ENCODE measurements around the gene CFAP99.

The CFAP99 gene

DNA sequence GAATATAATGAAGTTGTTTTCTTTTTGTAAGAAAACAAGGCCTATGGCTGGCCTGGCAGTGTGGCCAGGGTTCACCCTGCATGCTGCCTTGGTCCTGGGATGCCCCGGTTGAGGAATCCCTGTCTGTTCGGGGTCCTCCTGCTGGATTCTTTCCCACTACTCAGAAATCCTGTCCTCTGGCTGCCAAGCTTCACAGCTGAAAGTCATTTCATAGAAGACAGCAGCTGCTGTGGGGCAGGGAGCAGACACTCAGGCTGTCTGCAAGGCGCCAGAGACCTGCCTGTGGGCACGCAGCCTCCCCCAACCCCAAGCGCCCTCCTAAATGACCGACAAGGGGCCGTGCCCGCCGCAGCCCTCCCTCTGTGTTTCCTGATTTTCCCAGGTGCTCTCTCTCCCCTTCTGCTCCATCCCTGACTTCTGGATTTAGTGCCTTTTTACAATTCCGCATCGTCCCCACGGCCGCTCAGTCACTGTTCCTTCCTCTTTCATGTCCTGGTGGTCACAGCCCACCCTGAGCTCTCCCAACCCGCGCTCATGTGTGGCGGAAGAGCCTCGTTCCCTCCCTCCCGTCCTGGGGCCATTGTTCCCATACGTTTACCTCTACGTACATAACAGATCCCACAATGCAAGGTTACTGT, 27.9 kb upstream of the CFAP99 start:
- DNase-seq (ENCODE audit: low read depth in 3 of 3): no peak

DNA sequence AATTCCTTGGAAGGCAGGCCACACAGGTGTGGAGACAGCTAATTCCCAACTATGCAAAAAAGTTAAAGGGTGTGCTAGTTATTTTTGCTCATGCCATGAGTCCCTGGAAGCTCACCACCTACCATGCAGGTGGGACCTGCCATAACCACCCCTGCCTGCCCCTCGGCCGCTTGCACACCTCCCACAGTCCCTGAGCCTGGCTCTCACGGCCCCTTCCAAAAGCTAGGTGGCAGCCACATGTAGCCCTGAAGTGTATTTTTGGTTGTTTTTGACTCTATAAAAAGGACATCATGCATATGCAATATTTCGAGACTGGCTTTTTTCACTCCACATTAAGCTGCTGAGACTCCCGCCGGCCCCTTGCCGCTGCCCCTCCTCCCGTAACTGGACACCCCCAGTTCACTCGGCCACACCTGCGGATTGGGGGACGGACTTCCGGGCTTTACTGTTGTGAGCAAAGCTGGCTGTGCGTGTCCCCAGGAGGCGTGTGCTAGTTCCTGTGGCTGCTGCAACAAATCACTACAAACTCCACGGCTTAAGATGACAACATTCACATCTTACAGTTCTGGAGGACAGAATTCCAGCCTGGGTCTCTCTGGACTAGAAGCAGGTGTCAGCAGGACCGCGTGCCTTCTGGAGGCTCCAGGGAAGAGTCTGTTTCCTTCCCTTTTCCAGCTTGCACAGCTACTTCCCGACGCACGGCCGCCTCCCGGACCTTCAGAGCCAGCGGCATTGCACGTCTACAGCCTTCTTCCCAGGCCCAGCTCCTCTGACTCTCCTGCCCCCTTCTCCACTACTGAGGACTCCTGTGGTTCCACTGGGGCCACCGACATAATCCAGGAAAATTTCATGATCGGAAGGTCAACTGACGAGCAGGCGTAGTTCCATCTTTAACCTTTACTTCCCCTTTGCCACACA, 25.1 kb upstream of the CFAP99 start:
- DNase-seq (ENCODE audit: low read depth in 3 of 3): no peak

DNA sequence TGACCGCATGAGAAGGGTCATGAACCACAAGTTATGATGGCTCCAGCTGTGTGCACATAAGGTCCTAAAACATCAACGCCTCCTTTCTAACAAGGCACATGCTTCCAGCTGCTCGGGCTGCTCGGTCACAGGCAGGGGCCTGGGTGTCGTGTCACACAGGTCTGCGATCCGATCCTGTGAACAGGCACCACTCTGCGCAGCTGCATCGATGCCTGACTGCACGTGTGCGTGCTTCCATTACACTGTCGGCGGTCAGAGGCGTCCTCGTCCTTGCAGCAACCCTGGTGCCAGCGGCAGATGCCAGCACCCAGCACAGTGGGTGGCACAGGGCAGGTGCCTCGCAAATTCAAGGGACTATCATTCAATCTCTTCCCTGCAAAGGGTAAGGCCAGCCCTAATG, 24.2 kb upstream of the CFAP99 start:
- DNase-seq (ENCODE audit: low read depth in 3 of 3): no peak

DNA sequence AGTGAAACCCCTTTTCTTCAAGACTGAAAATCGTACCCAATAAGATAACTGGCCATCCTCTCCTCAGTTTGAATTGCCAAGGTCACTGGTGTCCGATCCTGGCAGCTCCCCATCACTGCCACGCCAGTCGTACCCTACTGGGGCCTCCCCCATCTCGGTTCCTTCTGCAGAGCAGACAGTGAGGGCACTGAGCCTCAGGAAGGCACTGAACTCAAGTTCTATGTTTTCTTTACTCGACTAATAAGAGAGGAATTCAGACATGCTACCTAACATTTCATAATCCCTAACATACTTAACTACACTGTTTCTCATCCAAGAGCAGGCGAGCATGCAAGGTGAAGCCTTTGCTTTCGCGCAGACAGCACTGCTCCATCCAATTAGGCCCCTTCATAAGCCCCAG, 23.7 kb upstream of the CFAP99 start:
- DNase-seq (ENCODE audit: low read depth in 3 of 3): no peak

DNA sequence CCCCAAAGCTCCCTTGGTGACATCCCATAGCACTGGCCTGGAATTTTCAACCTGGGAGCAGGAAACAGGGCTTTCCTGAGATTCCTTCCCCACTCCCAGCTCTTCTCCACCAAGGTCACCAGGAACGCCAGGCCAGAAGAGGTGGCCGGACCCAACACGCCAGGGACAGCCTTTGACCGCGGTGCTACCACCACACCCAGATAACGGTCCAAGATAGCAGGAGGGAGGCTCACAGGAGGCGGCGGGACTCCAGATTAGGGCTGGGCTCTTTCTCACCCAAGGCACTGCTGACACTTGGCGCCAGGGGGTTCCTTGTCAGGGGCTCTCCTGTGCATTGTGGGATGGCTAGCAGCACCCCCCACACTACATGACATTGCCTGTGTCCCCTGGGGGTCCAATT, 23.2 kb upstream of the CFAP99 start:
- no peak for DNase-seq (ENCODE audit: low read depth in 3 of 3)

DNA sequence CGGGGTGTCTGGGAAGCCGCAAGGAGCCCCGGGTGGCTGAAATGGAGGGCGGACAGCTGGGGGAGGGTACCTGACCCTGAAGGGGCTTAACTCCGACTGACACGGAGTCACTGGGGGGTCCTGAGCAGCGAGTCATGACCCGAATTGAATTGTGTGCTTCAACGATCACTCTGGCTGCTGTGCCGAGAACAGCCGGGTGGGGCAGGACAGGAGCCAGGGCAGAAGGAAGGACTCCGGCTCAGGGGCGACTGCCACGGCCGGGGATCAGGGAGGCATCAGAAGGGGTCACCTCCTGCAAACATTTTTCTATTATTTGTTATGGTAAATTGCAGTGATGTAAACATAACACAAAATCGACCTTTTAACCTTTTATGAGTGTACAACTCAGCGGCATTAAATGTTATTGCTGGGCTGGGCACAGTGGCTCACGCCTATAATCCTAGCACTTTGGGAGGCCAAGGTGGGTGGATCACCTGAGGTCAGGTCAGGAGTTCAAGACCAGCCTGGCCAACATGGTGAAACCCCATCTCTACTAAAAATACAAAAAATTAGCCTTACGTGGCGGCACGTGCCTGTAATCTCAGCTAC, 21.9 kb upstream of the CFAP99 start:
- DNase-seq (ENCODE audit: low read depth in 3 of 3): no peak

DNA sequence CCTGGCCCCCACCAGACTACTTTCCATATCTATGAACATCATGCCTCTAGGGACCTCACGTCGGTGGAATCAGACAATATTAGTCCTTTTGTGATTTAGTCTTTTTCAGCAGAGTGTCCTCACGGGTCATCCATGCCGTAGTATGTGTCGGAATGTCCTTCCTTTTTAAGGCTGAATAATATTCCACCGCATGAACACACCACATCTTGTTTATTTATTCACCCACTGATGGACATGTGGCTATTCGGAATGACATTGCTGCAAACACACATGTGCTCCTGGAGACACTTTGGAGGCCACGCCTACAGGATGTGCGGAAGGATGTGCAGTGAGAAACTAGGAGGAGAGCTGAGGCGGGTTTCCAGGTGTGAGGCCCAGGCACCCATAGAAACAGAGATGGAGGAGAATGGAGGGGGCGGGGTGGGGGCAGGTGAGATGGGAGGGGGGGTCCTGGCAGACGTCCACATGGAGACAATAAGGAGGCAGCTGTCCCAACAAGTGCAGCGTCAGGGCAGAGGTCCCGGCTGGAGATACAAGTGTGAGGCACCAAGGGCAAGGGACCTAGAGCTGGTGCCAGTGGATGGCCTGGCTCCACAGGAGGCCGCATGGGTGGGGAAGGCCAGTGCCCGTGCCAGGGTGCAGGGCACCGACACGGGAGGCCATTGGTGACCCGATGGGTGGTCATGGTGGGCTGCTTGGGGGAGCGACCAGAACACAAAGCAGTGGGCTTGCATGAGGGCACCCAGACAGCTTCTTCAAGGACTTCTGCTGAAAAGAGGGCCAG, 21.0 kb upstream of the CFAP99 start:
- no peak for DNase-seq (ENCODE audit: low read depth in 3 of 3)

DNA sequence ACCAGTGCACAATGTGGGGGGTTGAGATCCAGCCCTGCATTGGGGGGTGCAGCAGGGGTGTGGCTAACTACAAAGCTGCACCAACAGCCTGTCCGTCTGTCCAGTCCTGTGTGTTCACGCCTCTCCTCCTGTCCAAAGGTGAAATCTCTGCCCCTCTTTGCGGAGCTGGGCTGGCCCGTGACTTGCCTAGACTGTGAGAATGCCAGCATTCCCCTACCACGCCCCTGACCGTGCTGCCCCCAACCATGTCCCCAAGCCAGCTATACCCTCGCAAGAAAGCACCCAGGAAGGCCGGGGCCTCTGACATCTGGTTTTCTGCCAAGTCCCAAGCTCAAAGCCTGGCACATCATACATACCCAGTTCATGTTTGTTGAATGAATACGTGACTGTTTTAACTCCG, 19.5 kb upstream of the CFAP99 start:
- no peak for DNase-seq (ENCODE audit: low read depth in 3 of 3)

DNA sequence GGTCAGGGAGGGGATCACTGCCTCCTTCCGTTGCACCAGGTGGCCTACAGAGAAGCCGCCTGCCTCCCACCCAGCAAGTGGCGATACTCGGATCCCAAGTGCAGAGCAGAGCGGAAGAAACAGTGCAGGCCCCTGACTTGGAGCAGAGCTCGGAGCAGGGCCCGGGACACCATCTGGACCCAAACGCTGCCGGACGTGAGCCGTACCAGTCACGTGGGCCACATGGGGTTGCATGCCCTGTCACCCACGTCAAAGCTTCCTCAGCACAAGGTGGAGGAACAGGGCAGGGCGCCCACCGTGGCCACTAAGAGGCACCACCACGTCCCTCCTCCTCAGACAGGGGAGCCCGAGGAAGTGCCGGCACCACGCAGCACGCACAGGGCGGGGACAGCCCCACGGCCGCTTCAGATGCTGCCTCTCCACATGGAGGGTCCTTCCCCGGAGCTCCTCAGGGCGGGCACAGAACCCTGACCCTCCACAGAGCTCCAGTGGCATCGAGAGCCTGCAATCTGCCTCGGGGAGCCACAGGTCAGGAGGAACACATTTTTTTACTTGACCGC, 19.0 kb upstream of the CFAP99 start:
- no peak for DNase-seq (ENCODE audit: low read depth in 3 of 3)

DNA sequence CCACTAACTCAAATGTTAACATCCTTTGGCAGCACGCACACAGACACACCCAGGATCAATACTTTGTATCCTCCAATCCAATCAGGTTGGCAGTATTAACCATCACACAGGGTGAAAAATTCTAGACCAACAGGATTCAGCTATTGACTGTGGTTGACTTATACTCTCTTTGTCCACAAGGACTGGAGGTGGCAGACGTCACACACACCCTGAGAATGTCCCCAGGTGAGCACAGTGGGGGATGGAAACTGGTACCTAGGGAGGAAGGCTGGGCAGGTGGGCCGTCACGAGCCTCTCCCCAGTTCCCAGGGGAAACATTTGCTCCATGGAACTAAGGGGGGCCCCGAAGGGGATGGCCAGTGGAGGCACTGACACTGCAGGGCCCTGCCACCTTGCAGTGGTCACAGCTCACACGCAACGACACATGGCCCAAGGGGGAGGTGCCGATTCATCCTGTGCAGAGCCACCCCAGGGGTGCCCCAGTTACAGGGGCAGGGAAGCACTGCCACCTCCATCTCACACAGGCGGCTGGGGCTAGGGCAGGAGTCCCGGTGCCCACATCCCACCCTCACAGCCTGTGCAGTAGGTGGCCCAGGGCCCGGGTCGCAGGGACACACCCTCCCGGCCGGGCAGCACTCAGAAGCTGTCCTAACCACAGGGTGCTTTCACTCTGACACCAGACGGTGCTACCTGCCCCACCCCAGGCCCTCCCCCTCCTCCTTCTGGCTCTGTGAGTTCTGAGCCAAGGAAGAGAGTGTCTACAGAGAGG, 17.7 kb upstream of the CFAP99 start:
- DNase-seq (ENCODE audit: low read depth in 3 of 3): no peak

DNA sequence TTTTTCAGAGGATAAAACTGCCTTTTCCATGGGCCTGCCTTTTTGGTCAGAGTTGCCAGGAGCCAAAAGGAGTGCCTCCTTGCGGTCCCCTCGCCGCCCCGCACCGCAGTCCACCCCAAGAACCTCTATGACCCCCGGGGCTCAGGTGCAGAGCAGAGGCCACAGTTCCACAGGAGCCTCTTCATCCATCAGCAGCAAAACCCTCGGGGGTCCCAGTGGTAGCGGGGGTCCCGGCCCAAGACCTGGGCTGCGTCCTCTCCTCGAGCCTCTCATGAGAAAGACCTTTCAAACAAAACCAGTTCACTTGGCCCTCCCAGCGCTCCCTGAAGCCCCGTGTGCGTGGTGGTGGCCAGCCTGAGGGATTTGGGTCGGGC, 17.2 kb upstream of the CFAP99 start:
- no peak for DNase-seq (ENCODE audit: low read depth in 3 of 3)

DNA sequence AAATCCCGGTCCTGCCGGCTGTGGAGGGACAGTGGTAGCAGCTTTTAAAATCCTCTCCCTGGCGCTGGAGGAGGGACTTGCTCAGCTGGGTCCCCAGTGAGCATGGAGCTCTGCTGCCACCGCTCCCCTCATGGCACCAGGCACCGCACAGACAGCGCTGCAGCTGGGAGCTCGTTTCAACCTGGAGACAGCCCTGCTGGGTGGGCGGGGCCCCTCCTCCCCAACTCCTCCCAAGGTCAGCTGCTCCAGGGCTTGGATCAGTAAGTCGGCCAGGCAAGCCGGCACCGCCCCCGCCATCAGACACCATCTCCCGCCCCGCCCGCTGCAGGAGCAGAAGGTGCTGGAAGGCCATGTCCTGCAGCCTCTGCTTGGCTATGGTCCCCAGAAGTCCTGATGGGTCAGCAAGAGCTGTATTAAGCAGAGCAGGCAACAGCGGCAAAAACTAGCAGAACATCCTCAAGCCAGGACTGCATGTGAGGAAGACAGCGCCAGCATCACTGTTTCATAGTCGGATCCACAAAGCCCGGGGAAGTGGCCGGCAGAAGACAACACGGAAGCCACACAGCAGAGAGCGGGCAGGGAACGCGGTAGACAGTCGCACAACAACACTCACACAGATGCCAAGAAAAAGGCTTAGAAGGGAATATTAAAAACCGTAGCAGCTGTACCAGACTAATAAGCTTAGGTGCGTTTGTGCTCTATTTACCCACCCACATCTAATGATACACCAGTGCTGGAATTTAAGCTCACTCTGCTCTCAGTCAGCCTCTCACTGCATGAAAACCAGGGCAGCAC, 16.5 kb upstream of the CFAP99 start:
- DNase-seq (ENCODE audit: low read depth in 3 of 3): no peak

DNA sequence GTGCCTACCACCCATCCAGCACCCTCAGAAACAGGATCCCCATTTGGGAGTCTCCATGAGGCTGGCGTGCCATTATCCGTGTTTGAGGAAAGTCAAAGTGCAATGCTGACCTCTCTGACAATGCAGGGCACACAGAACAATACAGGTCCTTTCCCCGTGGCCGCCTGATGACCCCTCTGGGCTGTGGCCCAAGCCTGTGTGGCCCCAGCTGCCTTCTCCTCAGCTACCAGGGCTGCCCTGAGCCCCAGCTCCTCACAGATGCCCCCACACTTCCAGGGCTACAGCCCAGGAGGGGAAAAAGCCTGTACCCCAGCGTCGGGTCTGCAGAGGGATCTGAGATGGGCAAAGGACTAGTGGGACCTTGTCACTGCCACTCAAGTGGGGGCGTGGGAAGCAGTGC, 15.8 kb upstream of the CFAP99 start:
- no peak for DNase-seq (ENCODE audit: low read depth in 3 of 3)

DNA sequence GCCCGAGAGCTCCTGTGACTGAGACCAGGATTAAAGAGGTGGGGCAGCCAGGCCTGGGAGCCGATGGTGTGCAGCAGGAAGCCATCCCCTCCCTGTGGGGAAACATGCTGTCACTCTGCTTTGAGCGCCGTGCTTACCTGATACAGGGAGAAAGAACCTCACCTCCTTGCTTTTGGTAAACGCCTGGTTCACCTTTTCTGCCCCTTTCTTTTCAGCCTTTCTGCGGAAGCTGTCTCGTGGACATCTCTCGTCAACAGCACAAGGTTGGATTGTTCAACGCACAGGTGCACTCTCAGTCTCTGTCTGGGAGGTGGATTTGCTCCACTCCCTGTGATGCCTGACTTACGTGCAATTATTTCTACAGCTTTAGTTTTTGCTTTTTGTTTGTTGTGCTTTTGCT, 12.3 kb upstream of the CFAP99 start:
- no peak for DNase-seq (ENCODE audit: low read depth in 3 of 3)

DNA sequence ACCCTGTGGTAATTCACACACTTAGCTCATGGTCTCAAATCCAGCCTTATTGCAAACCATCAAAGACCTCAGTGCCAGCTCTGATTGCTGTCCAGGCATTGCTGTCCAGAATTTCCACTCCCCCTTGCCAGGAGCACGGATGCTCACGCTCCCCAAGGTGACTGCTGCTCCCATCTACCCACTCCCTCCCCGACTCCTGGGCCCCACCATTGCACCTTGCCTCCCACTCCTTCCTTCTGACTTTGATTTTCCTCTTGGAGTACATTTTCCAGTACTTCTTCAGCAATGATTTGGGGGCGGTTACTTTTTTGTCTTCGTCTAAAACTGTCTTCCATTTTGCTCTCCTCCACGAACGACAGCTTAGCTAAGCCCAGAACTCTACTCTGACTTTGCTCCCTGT, 11.8 kb upstream of the CFAP99 start:
- no peak for DNase-seq (ENCODE audit: low read depth in 3 of 3)

DNA sequence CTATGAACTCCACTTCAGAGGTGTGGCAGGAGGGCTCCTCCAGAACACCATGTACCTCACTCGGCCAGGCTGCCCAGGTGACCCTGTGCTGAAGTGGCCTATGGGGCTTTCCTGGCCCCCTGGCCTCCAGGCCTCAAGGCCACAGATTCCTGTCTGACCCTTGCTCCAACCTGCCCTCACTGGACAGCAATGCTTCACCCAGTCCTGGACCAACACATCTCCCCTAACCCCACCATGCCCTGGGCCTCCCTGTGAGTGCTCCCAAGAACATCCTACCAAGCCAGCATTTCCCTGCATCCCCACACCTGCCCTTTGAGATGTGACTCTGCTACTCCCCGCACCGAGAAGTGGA, 10.8 kb upstream of the CFAP99 start:
- no peak for DNase-seq (ENCODE audit: low read depth in 3 of 3)

DNA sequence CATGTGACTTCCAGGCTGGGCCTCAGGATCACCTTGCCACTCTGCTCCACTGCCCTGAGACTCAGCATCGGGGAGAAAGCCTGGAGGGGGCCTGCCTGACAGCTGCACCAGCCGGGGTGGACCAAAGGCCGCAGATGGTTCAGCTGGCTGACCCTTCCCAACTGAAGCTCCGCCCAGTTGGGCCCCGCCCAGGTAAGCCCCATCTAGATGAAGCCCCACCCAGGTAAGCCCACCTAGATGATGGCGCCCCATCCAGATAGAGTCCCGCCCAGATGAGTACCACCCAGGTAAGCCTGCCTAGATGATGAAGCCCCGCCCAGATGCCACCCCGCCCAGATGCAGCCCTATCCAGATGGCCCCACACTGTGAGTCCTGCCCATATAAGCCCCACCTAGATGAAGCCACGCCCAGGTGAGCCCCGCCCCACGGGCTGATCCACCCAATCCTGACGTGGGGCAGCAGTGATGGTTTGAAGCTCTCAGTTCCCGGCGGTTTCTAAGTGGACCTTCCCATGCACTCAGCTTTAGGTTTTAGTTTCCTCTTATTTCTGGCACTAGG, 10.3 kb upstream of the CFAP99 start:
- peak in 1 of 3 experiments; percentile 22 for DNase-seq (ENCODE audit: low read depth in 3 of 3)

DNA sequence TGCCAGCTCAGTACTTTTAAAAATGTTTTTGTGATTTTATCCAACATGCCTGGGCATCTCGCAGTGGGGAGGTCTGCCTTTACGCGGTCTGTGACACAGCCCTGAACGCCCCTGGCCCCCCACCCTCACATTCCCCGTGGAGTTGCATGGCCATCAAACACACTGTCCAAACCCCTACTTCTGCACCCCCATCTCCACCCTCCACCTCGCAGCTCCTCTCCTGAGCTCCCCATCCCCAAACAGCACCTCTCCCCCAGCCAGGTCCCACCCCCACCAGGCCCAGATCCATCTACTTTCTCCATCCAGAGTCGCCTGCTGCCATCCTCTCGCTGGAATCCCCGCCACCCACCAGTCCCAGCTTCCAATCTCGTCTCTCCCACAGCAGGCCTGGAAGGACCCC, 9.8 kb upstream of the CFAP99 start:
- no peak for DNase-seq (ENCODE audit: low read depth in 3 of 3)

DNA sequence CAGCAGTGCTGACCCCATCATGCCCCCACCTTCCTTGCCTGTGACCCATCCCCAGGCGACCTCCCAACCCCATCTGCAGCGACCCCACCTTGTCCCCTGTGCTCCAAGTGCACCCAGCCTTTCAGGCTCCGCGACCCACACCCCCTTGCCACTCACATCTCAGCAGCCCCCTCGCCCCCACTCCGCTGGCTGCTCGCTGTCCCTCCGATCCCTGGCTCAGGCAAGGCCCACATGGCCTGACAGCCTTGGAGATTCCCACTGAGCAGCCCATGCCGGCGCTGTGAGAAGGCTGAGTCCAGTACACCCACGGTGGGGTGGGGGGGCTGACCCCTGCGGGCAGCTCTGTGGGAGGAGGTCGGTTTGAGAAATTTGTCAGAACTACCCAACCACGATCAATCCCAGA, 9.4 kb upstream of the CFAP99 start:
- DNase-seq (ENCODE audit: low read depth in 3 of 3): no peak
